GM23338 (cell line): ENCODE measurements around the gene MT4. TPM values are rescaled to one million over a fixed set of nuclear protein-coding genes. Genes with fewer than 3 reads are reported as not detected.

ENCODE experiments used
- ATAC-seq: fragments of 200-7000 bp; cut with Tn5 transposase; 3 replicates; pipeline ENCODE4 v1.9.1; 2020
- DNase-seq: peaks from one replicate; pipeline ENCODE4 v3.0.0-alpha.2; 2015; ENCODE audit warnings: low spot score
- H2AFZ ChIP-seq: fragments of 200-600 bp; sonication (generic); 2 replicates; pipeline ENCODE4 v1.8.0; 2016; ENCODE audit warnings: antibody characterized with exemption, mild to moderate bottlenecking, moderate library complexity
- H3F3A ChIP-seq: fragments of 200-600 bp; sonication (generic); replicated peaks from 2 replicates; pipeline ENCODE4 v1.8.0; 2017; ENCODE audit warnings: antibody characterized with exemption, mixed run types, low read depth
- H3K27ac ChIP-seq: fragments of 200-600 bp; sonication (generic); 2 replicates; pipeline ENCODE4 v1.6.1; 2016; ENCODE audit warnings: low read depth
- H3K27me3 ChIP-seq: fragments of 200-600 bp; sonication (generic); 2 replicates; pipeline ENCODE4 v1.8.0; 2016; ENCODE audit warnings: mild to moderate bottlenecking, mixed run types, moderate library complexity; ENCODE audit not compliant: insufficient read depth
- H3K36me3 ChIP-seq: fragments of 200-600 bp; sonication (generic); 2 replicates; pipeline ENCODE4 v1.8.0; 2016; ENCODE audit warnings: mild to moderate bottlenecking; ENCODE audit not compliant: insufficient read depth
- H3K4me1 ChIP-seq: fragments of 200-600 bp; sonication (generic); 2 replicates; pipeline ENCODE4 v1.8.0; 2016; ENCODE audit warnings: mild to moderate bottlenecking, moderate library complexity; ENCODE audit not compliant: insufficient read depth
- H3K4me2 ChIP-seq: fragments of 200-600 bp; sonication (generic); 2 replicates; pipeline ENCODE4 v1.7.1; 2017; ENCODE audit warnings: mixed run types
- H3K4me3 ChIP-seq: fragments of 200-600 bp; sonication (generic); 2 replicates; pipeline ENCODE4 v1.6.1; 2016; ENCODE audit warnings: mixed run types
- H3K79me2 ChIP-seq: fragments of 200-600 bp; sonication (generic); replicated peaks from 2 replicates; pipeline ENCODE4 v1.8.0; 2017; ENCODE audit warnings: mild to moderate bottlenecking; ENCODE audit not compliant: insufficient read depth
- H3K9me2 ChIP-seq: fragments of 200-600 bp; sonication (generic); 2 replicates; pipeline ENCODE4 v1.8.0; 2017; ENCODE audit not compliant: insufficient read depth
- H4K20me1 ChIP-seq: fragments of 200-600 bp; sonication (generic); replicated peaks from 2 replicates; pipeline ENCODE4 v1.8.0; 2017; ENCODE audit warnings: mild to moderate bottlenecking; ENCODE audit not compliant: insufficient read depth
- H3K27ac Mint-ChIP-seq: 2 replicates; pipeline ENCODE4 v1.8.0; 2020; ENCODE audit warnings: inconsistent platforms, mild to moderate bottlenecking, moderate library complexity, mixed read lengths
- H3K27me3 Mint-ChIP-seq: 3 replicates; pipeline ENCODE4 v1.8.0; 2022; ENCODE audit warnings: low read depth, mild to moderate bottlenecking, moderate library complexity, mixed read lengths, inconsistent platforms; ENCODE audit not compliant: insufficient read depth, poor library complexity
- H3K36me3 Mint-ChIP-seq: 3 replicates; pipeline ENCODE4 v1.8.0; 2021; ENCODE audit warnings: low read depth, mild to moderate bottlenecking, inconsistent platforms, moderate library complexity, mixed read lengths
- H3K4me1 Mint-ChIP-seq: 3 replicates; pipeline ENCODE4 v1.8.0; 2020; ENCODE audit warnings: mild to moderate bottlenecking, inconsistent platforms, mixed read lengths
- H3K4me3 Mint-ChIP-seq: 3 replicates; pipeline ENCODE4 v1.8.0; 2021; ENCODE audit warnings: moderate library complexity, mild to moderate bottlenecking, inconsistent platforms, mixed read lengths
- H3K9me3 Mint-ChIP-seq: 3 replicates; pipeline ENCODE4 v1.8.0; 2020; ENCODE audit warnings: moderate library complexity, mild to moderate bottlenecking, inconsistent platforms, mixed read lengths
- CREB1 ChIP-seq: fragments of 250-450 bp; sonication (Bioruptor Pico); IDR thresholded peaks from 2 replicates; pipeline ENCODE4 v1.5.0; 2020; ENCODE audit warnings: low read depth, mild to moderate bottlenecking, moderate library complexity
- CTCF ChIP-seq, 2 experiments: fragments of 200-600 bp in 1 of 2; sonication (generic) in 1 of 2; conservative IDR thresholded peaks; 2 replicates each; pipeline versions ENCODE4 v1.5.1 to v1.6.1; 2016 to 2017; ENCODE audit warnings: antibody characterized with exemption in 2 of 2, low read depth in 2 of 2, mild to moderate bottlenecking in 2 of 2, moderate library complexity in 1 of 2
- ETS1 ChIP-seq: IDR thresholded peaks from 2 replicates; pipeline ENCODE4 v1.6.1; 2016; ENCODE audit warnings: antibody characterized with exemption
- EZH2 ChIP-seq: fragments of 200-600 bp; sonication (generic); IDR thresholded peaks from one replicate; pipeline ENCODE4 v1.8.0; 2017; ENCODE audit warnings: antibody characterized with exemption, mild to moderate bottlenecking, low read depth; ENCODE audit not compliant: unreplicated experiment
- EZH2phosphoT487 ChIP-seq: fragments of 200-600 bp; sonication (generic); IDR thresholded peaks from one replicate; pipeline ENCODE4 v1.8.1; 2018; ENCODE audit warnings: antibody characterized with exemption; ENCODE audit not compliant: unreplicated experiment
- JUNB ChIP-seq: IDR thresholded peaks from one replicate; pipeline ENCODE4 v1.6.1; 2016; ENCODE audit warnings: antibody characterized with exemption; ENCODE audit not compliant: unreplicated experiment
- NANOG ChIP-seq: IDR thresholded peaks from 2 replicates; pipeline ENCODE4 v1.6.1; 2016; ENCODE audit warnings: antibody characterized with exemption, borderline replicate concordance
- POLR2AphosphoS5 ChIP-seq: IDR thresholded peaks from 2 replicates; pipeline ENCODE4 v1.6.1; 2016; ENCODE audit warnings: antibody characterized with exemption, low read depth
- REST ChIP-seq: IDR thresholded peaks from one replicate; pipeline ENCODE4 v1.6.1; 2018; ENCODE audit warnings: antibody characterized with exemption; ENCODE audit not compliant: unreplicated experiment
- STAT1 ChIP-seq: IDR thresholded peaks from one replicate; pipeline ENCODE4 v1.6.1; 2016; ENCODE audit warnings: antibody characterized with exemption; ENCODE audit not compliant: unreplicated experiment
- ZNF114 ChIP-seq: fragments of 250-450 bp; sonication (Bioruptor Pico); IDR thresholded peaks from 2 replicates; pipeline ENCODE4 v1.5.0; 2020; ENCODE audit warnings: mild to moderate bottlenecking, moderate library complexity
- ZNF331 ChIP-seq: fragments of 250-450 bp; sonication (Bioruptor Pico); IDR thresholded peaks from 2 replicates; pipeline ENCODE4 v1.5.0; 2020; ENCODE audit warnings: low read depth, mild to moderate bottlenecking, moderate library complexity
- polyA plus RNA-seq: library from polyadenylated mRNA; unstranded; fragments of >200 nt; fragmentation: Nextera tagmentation; extraction: Ambion mirVana; gene quantifications from 2 replicates; pipeline ENCODE4 v1.2.1, GENCODE V29; 2016
- total RNA-seq: library from RNA; depleted of rRNA; stranded (reverse); fragments of >200 nt; shearing (Covaris generic); gene quantifications from 2 replicates; pipeline ENCODE4 v1.2.3, GENCODE V29; 2014

MT4 gene
- total and polyA plus RNA-seq, 2 experiments from 2014 or later: not detected

DNA sequence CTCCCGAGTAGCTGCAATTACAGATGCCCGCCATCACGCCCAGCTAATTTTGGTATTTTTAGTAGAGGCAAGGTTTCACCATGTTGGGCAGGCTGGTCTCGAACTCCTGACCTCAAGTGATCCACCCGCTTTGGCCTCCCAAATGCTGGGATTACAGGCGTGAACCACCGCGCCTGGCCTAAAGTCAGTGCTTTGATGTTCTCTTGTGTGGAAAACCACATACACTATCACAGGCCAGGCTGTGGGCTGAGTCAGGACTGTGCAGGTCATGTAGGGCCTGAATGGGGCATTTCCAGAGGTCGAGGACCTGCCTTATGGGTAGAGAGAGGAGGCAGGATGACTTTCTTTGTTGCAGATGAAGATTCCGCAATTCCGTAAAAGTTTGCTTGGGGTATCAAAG is 19.4 kb downstream of the MT4 start:
- Histone ChIP-seq H3K4me3 (no peak overlapping the region), H3K79me2 (no peaks in the 10 kb centered on the region), H3K27ac (no peak overlapping the region), H3K36me3 (no peaks in the 10 kb centered on the region), H3K4me1 (no peaks in the 10 kb centered on the region), H3F3A (no peaks in the 10 kb centered on the region), H2AFZ (no peak overlapping the region), H3K27me3 (peaks cover 31% of the 10 kb centered on the region), H4K20me1 (no peaks in the 10 kb centered on the region), H3K4me2 (no peak overlapping the region), H3K9me2 (no peaks in the 10 kb centered on the region)
- H3K4me3 Mint-ChIP-seq: no peak overlapping the region
- H3K9me3 Mint-ChIP-seq: no peaks in the 10 kb centered on the region
- no peak overlapping the region for H3K27ac Mint-ChIP-seq
- DNase-seq (no peak), ATAC-seq (no peak)
- no peaks in the 10 kb centered on the region for H3K36me3 Mint-ChIP-seq
- peaks cover 42% of the 10 kb centered on the region for H3K27me3 Mint-ChIP-seq
- TF ChIP-seq ZNF331 (CRISPR knock-in tag): no peak
- TF ChIP-seq ZNF114: no peak
- no peak for TF ChIP-seq CREB1 (CRISPR knock-in tag)
- no peak for TF ChIP-seq JUNB
- TF ChIP-seq REST: no peak
- TF ChIP-seq NANOG: no peak
- TF ChIP-seq EZH2: no peak
- no peak for TF ChIP-seq EZH2phosphoT487
- no peak for TF ChIP-seq ETS1
- TF ChIP-seq POLR2AphosphoS5: no peak
- no peak for TF ChIP-seq STAT1
- TF ChIP-seq CTCF (conservative IDR thresholded peaks at IDR 0.05; ENCODE audit: low read depth in 2 of 2): no peak
- H3K4me1 Mint-ChIP-seq: peaks cover 3% of the 10 kb centered on the region
